A549 (cell line): ENCODE data around the gene NCSTN. TPM values are rescaled to one million over a fixed set of nuclear protein-coding genes. Genes with fewer than 3 reads are reported as not detected.

Experiments used
- ATAC-seq, 2 experiments: fragments of 200-7000 bp in 1 of 2; fragments of >200 bp in 1 of 2; cut with Nextera tagmentation in 1 of 2; cut with Tn5 transposase in 1 of 2; 3 replicates each; pipeline versions ENCODE4 v1.8.0 to v1.9.1; 2018 to 2020; ENCODE audit warnings: mild to moderate bottlenecking in 1 of 2, moderate library complexity in 1 of 2
- CTCF ChIA-PET: fragments of 300-600 bp; sonication (Branson Sonifier 250); formaldehyde crosslinking; extraction: SDS; loops from one replicate; lab custom pipeline; 2021; ENCODE audit warnings: antibody characterized with exemption, inconsistent platforms; lab: Yijun Ruan, JAX
- POLR2A ChIA-PET: fragments of 350-600 bp; formaldehyde crosslinking; extraction: SDS; loops from one replicate; lab custom pipeline; 2021; ENCODE audit warnings: antibody characterized with exemption, inconsistent platforms; lab: Yijun Ruan, JAX
- DNase-seq, 2 experiments: peaks; one replicate each; pipeline versions ENCODE4 v3.0.0 to v3.0.0-alpha.2; 2011 to 2016; ENCODE audit warnings: low read depth in 1 of 2, low spot score in 1 of 2
- FAIRE-seq: peaks from 2 replicates; lab custom pipeline; 2011; peaks lifted over from hg19 to GRCh38; lab: Jason Lieb, UNC
- H3K27ac ChIP-seq, 2 experiments: fragments of >200 bp; sonication (Bioruptor Twin); formaldehyde crosslinking; 3 replicates each; pipeline ENCODE4 v1.5.1; 2016 to 2017
- H3K4me1 ChIP-seq: fragments of >200 bp; sonication (Bioruptor Twin); formaldehyde crosslinking; 3 replicates; pipeline ENCODE4 v1.6.1; 2016
- H3K4me2 ChIP-seq: fragments of >200 bp; sonication (Bioruptor Twin); formaldehyde crosslinking; 3 replicates; pipeline ENCODE4 v1.6.1; 2016
- H3K4me3 ChIP-seq: fragments of >200 bp; sonication (Bioruptor Twin); formaldehyde crosslinking; 3 replicates; pipeline ENCODE4 v1.5.1; 2016
- H3K9me3 ChIP-seq: fragments of >200 bp; sonication (Bioruptor Twin); formaldehyde crosslinking; 3 replicates; pipeline ENCODE4 v1.6.1; 2016
- CBX2 ChIP-seq: fragments of 200-600 bp; sonication (generic); IDR thresholded peaks from 2 replicates; pipeline ENCODE4 v1.6.1; 2016; ENCODE audit warnings: low read depth, mild to moderate bottlenecking, borderline replicate concordance
- CBX8 ChIP-seq: fragments of 200-600 bp; sonication (generic); IDR thresholded peaks from 2 replicates; pipeline ENCODE4 v1.6.1; 2016
- CEBPB ChIP-seq, 2 experiments: fragments of >200 bp in 1 of 2; sonication (Bioruptor Twin) in 1 of 2; formaldehyde crosslinking in 1 of 2; IDR thresholded peaks; 2 replicates each; pipeline ENCODE4 v1.6.1; 2012 to 2016
- ESRRA ChIP-seq: fragments of 150-350 bp; IDR thresholded peaks from 2 replicates; pipeline ENCODE4 v1.6.1; 2014; ENCODE audit warnings: mild to moderate bottlenecking, low read length, borderline replicate concordance
- FOSB ChIP-seq: fragments of 250-450 bp; sonication (Bioruptor Pico); IDR thresholded peaks from 2 replicates; pipeline ENCODE4 v1.5.0; 2020; ENCODE audit warnings: mild to moderate bottlenecking, moderate library complexity
- FOSL2 ChIP-seq, 2 experiments: fragments of 450-650 bp in 1 of 2; fragments of >200 bp in 1 of 2; sonication (Bioruptor Twin) in 1 of 2; formaldehyde crosslinking; IDR thresholded peaks; 2 replicates each; pipeline versions ENCODE4 v1.5.0 to v1.6.1; 2016 to 2020; ENCODE audit warnings: mild to moderate bottlenecking in 1 of 2, moderate library complexity in 1 of 2
- HDAC2 ChIP-seq: fragments of 200-600 bp; sonication (generic); IDR thresholded peaks from 2 replicates; pipeline ENCODE4 v1.6.1; 2016
- JUN ChIP-seq, 2 experiments: fragments of >200 bp; sonication (Bioruptor Twin); formaldehyde crosslinking; IDR thresholded peaks; 2 replicates in 1 of 2; 3 replicates in 1 of 2; pipeline ENCODE4 v1.6.1; 2016 to 2017
- JUNB ChIP-seq: fragments of >200 bp; sonication (Bioruptor Twin); formaldehyde crosslinking; IDR thresholded peaks from 2 replicates; pipeline ENCODE4 v1.6.1; 2016
- KDM1A ChIP-seq: fragments of 200-600 bp; sonication (generic); IDR thresholded peaks from 2 replicates; pipeline ENCODE4 v1.6.1; 2016; ENCODE audit warnings: low read depth, mild to moderate bottlenecking
- MAZ ChIP-seq: fragments of 150-350 bp; IDR thresholded peaks from 2 replicates; pipeline ENCODE4 v1.6.1; 2014; ENCODE audit warnings: antibody characterized with exemption, low read depth, low read length, borderline replicate concordance
- NFE2L2 ChIP-seq: fragments of 150-350 bp; conservative IDR thresholded peaks from 2 replicates; pipeline ENCODE4 v1.6.1; 2014; ENCODE audit warnings: low read length
- NPAS2 ChIP-seq: fragments of 250-450 bp; sonication (Bioruptor Pico); IDR thresholded peaks from 2 replicates; pipeline ENCODE4 v1.8.0; 2022; ENCODE audit warnings: mild to moderate bottlenecking, moderate library complexity, borderline replicate concordance
- RARB ChIP-seq: fragments of 250-450 bp; sonication (Bioruptor Pico); IDR thresholded peaks from 2 replicates; pipeline ENCODE4 v1.8.0; 2021; ENCODE audit warnings: mild to moderate bottlenecking, moderate library complexity
- RCOR1 ChIP-seq: fragments of 150-350 bp; IDR thresholded peaks from 2 replicates; pipeline ENCODE4 v1.6.1; 2014; ENCODE audit warnings: antibody characterized with exemption, low read length, low read depth
- ZFP36 ChIP-seq: fragments of 450-650 bp; IDR thresholded peaks from 2 replicates; pipeline ENCODE4 v1.6.1; 2014; ENCODE audit warnings: borderline replicate concordance; ENCODE audit not compliant: partially characterized antibody
- ZSCAN20 ChIP-seq: fragments of 250-450 bp; sonication (Bioruptor Pico); IDR thresholded peaks from 2 replicates; pipeline ENCODE4 v1.8.0; 2022; ENCODE audit warnings: mild to moderate bottlenecking, moderate library complexity
- WGBS: methylation state at CpG from one replicate; pipeline ENCODE4 v1.1.6; 2017; ENCODE audit errors: missing lambda C conversion rate; 5-methylcytosine and 5-hydroxymethylcytosine counted together
- polyA plus RNA-seq, 4 experiments: library from polyadenylated mRNA; depleted of rRNA in 3 of 4; stranded (reverse); fragments of >200 nt; fragmentation: RNase III in 1 of 4; extraction: RNeasy Plus Mini Kit Qiagen cat#74134 plus additional on column Dnase treatment in 1 of 4; gene quantifications; 2 replicates in 3 of 4; 3 replicates in 1 of 4; pipeline ENCODE4 v1.2.3, GENCODE V29; 2011 to 2017
- TF ChIP-seq, protein P1 (sequence below): fragments of 450-650 bp; IDR thresholded peaks from 2 replicates; pipeline ENCODE4 v1.6.1; 2014; ENCODE audit warnings: antibody characterized with exemption
- TF ChIP-seq, protein P2 (sequence below): fragments of >200 bp; sonication (Bioruptor Twin); formaldehyde crosslinking; IDR thresholded peaks from 3 replicates; pipeline ENCODE4 v1.6.1; 2016
- TF ChIP-seq, protein P3 (sequence below): fragments of 200-600 bp; sonication (generic); IDR thresholded peaks from 2 replicates; pipeline ENCODE4 v1.6.1; 2016; ENCODE audit warnings: antibody characterized with exemption, mild to moderate bottlenecking, moderate library complexity

Gene NCSTN
- polyA plus RNA-seq, 2 of the 4 experiments (the other 2 are of a cell fraction) = 41.6 to 91.6 TPM

DNA sequence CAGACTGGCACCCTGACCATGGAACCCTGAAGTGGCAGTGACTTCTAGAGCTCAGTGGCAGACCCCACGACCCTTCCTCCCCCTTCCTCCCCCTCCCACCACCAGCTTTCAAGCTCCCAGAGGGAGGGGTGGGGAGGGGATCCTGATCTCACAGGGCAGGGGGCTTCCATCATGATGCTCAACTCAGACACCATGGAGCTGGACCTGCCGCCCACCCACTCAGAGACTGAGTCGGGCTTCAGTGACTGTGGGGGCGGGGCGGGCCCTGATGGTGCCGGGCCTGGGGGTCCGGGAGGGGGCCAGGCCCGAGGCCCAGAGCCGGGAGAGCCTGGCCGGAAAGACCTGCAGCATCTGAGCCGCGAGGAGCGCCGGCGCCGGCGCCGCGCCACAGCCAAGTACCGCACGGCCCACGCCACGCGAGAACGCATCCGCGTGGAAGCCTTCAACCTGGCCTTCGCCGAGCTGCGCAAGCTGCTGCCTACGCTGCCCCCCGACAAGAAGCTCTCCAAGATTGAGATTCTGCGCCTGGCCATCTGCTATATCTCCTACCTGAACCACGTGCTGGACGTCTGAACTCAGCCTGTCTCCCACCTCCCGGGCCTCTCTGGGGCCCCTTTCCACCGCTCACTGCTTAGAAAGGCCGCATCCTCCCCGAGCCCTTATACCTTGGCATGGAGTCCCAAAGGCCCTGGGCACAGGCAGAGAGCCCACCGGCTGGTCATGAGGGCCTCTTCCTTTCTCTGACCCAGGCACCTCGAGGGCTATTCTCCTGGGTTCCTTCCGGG, 27.6 kb downstream of the NCSTN start:
- WGBS = 87% methylated on average over 36 of the region's 42 CpGs
- Histone ChIP-seq H3K27ac (no peak overlapping the region), H3K4me3 (no peak overlapping the region), H3K4me2 (no peak overlapping the region), H3K9me3 (no peaks in the 10 kb centered on the region), H3K4me1 (no peaks in the 10 kb centered on the region)
- DNase-seq = no peak
- TF ChIP-seq FOSL2 (IDR thresholded peaks at IDR 0.05) = no peak
- no peak for TF ChIP-seq FOSL2 (CRISPR knock-in tag; IDR thresholded peaks at IDR 0.05)
- TF ChIP-seq RARB (CRISPR knock-in tag) = no peak
- TF ChIP-seq JUN (IDR thresholded peaks at IDR 0.05) = no peak
- no peak for TF ChIP-seq HDAC2
- POLR2A ChIA-PET = interaction anchor here (0.7 kb wide), 1 partner anchor 277 kb away, joined by 3 read pairs; no protein-coding TSS in a partner anchor
- no peak for FAIRE-seq
- ATAC-seq = no peak
- CTCF ChIA-PET = interaction anchor here (1.0 to 1.6 kb wide), 3 partner anchors 10 to 285 kb away, joined by 3 to 6 read pairs (median 5); no protein-coding TSS in a partner anchor

DNA sequence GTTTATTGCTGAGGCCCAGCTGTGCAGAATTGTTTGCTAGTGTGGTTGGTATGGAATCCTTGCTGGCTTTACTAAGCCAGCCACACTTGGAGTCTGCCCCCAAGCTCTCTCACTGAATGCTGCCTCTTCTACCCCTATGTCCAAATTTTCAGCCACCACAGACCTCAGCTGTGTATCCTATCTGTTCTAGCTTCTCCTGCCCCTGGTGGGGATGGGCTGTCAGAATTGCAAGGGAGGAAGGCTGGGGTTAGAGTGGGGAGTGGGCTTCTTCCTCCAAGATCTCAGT, 28.1 kb downstream of the NCSTN start:
- DNase-seq (no peak), ATAC-seq (no peak), FAIRE-seq (no peak)
- CTCF ChIA-PET = interaction anchor here (1.0 to 1.6 kb wide), 2 partner anchors 9 to 286 kb away, joined by 5 to 6 read pairs; no protein-coding TSS in a partner anchor
- Histone ChIP-seq H3K27ac (no peak overlapping the region), H3K4me1 (no peaks in the 10 kb centered on the region), H3K4me2 (no peak overlapping the region), H3K9me3 (no peaks in the 10 kb centered on the region), H3K4me3 (no peak overlapping the region)
- POLR2A ChIA-PET = interaction anchor here (0.7 kb wide), 1 partner anchor 278 kb away, joined by 3 read pairs; no protein-coding TSS in a partner anchor
- TF ChIP-seq, protein P1, sequence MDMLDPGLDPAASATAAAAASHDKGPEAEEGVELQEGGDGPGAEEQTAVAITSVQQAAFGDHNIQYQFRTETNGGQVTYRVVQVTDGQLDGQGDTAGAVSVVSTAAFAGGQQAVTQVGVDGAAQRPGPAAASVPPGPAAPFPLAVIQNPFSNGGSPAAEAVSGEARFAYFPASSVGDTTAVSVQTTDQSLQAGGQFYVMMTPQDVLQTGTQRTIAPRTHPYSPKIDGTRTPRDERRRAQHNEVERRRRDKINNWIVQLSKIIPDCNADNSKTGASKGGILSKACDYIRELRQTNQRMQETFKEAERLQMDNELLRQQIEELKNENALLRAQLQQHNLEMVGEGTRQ = no peak
- TF ChIP-seq KDM1A (no peak), JUNB (no peak), RCOR1 (no peak)

DNA sequence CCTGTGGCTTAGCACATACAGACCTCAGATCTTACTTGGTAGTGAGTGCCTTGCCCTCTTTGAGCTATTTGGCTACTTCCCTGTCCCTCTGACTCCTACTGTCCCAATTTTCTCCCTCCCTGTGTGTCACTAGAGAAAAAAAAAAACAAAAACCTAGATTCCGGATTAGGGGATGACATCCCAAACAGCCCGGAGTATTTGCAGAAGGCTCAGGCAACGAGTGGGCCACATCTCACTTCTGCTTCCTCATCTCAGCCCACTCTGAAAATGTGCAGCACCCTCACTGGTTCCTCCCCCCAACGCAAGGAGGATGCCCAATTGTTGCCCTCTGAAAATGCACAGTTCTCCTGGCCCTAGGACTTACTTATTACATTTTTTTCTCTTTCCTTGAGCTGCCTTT, 28.6 kb downstream of the NCSTN start:
- DNase-seq = no peak
- CTCF ChIA-PET = interaction anchor here (1.0 to 10.0 kb wide), 5 partner anchors 9 to 286 kb away, joined by 3 to 60 read pairs (median 5); no protein-coding TSS in a partner anchor
- POLR2A ChIA-PET = interaction anchor here (0.5 to 0.7 kb wide), 2 partner anchors 11 to 278 kb away, joined by 3 read pairs; no protein-coding TSS in a partner anchor
- ATAC-seq = no peak
- no peak overlapping the region for H3K4me3 ChIP-seq
- no peak for TF ChIP-seq NFE2L2
- TF ChIP-seq MAZ = no peak
- no peak for TF ChIP-seq ESRRA
- no peak for TF ChIP-seq CEBPB (IDR thresholded peaks at IDR 0.05)
- TF ChIP-seq JUNB = no peak
- TF ChIP-seq, protein P2, sequence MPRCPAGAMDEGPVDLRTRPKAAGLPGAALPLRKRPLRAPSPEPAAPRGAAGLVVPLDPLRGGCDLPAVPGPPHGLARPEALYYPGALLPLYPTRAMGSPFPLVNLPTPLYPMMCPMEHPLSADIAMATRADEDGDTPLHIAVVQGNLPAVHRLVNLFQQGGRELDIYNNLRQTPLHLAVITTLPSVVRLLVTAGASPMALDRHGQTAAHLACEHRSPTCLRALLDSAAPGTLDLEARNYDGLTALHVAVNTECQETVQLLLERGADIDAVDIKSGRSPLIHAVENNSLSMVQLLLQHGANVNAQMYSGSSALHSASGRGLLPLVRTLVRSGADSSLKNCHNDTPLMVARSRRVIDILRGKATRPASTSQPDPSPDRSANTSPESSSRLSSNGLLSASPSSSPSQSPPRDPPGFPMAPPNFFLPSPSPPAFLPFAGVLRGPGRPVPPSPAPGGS = no peak
- no peak for TF ChIP-seq CBX8
- TF ChIP-seq NPAS2 (CRISPR knock-in tag) = no peak
- TF ChIP-seq ZSCAN20 (CRISPR knock-in tag) = no peak
- no peak for TF ChIP-seq CBX2
- no peak for TF ChIP-seq FOSB (CRISPR knock-in tag)
- no peak overlapping the region for H3K27ac ChIP-seq
- no peak overlapping the region for H3K4me2 ChIP-seq
- H3K4me1 ChIP-seq = no peaks in the 10 kb centered on the region
- H3K9me3 ChIP-seq = no peaks in the 10 kb centered on the region
- no peak for FAIRE-seq
- WGBS = 75% methylated on average over 4 of the region's 4 CpGs

DNA sequence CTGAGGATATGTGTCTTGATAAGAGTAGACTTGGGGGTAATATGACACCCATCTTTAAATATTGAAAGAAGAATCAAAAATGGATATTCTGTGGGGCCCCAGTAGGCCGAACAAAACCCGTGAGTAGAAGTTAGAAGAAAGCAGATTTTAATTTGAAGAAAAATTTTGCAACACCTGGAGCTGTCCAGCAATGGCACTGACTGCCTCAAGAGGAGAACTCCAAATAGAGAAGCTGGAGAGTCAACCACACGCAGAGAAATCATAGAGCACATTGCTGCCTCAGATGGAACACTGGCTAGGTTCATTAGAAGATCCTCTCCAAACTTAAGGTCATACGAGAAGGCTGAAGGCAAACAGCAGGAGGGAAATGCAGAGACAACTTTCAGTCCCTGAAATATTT, 30.5 kb downstream of the NCSTN start:
- FAIRE-seq = no peak
- H3K4me3 ChIP-seq = no peak overlapping the region
- H3K4me2 ChIP-seq = no peak overlapping the region
- no peak for ATAC-seq
- CTCF ChIA-PET = interaction anchor here (1.2 to 10.0 kb wide), 7 partner anchors 8 to 272 kb away, joined by 3 to 76 read pairs (median 4); partner anchors contain the start of gene NHLH1
- POLR2A ChIA-PET = interaction anchor here (0.5 to 0.8 kb wide), 2 partner anchors 7 to 112 kb away, joined by 3 to 4 read pairs; partner anchors contain the start of gene DCAF8
- no peaks in the 10 kb centered on the region for H3K9me3 ChIP-seq
- no peaks in the 10 kb centered on the region for H3K4me1 ChIP-seq
- TF ChIP-seq, protein P3, sequence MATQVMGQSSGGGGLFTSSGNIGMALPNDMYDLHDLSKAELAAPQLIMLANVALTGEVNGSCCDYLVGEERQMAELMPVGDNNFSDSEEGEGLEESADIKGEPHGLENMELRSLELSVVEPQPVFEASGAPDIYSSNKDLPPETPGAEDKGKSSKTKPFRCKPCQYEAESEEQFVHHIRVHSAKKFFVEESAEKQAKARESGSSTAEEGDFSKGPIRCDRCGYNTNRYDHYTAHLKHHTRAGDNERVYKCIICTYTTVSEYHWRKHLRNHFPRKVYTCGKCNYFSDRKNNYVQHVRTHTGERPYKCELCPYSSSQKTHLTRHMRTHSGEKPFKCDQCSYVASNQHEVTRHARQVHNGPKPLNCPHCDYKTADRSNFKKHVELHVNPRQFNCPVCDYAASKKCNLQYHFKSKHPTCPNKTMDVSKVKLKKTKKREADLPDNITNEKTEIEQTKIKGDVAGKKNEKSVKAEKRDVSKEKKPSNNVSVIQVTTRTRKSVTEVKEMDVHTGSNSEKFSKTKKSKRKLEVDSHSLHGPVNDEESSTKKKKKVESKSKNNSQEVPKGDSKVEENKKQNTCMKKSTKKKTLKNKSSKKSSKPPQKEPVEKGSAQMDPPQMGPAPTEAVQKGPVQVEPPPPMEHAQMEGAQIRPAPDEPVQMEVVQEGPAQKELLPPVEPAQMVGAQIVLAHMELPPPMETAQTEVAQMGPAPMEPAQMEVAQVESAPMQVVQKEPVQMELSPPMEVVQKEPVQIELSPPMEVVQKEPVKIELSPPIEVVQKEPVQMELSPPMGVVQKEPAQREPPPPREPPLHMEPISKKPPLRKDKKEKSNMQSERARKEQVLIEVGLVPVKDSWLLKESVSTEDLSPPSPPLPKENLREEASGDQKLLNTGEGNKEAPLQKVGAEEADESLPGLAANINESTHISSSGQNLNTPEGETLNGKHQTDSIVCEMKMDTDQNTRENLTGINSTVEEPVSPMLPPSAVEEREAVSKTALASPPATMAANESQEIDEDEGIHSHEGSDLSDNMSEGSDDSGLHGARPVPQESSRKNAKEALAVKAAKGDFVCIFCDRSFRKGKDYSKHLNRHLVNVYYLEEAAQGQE = peak; percentile 51
- no peak for TF ChIP-seq ZFP36
- no peak for DNase-seq
- no peak overlapping the region for H3K27ac ChIP-seq
- WGBS = 71% methylated on average over 4 of the region's 4 CpGs
